ENCODE results near the gene PPIA. TPM values are rescaled to one million over a fixed set of nuclear protein-coding genes. Genes with fewer than 3 reads are reported as not detected.

Gene PPIA
- total and polyA plus RNA-seq, 4 donors: 1,416 to 5,113 (median 2,465) TPM

GRCh38 chr7:44757739-44758138 lies 38.7 kb upstream of the PPIA start:
- DNase-seq (no peak), ATAC-seq (ENCODE audit: insufficient read depth, low FRiP score) (no peak)
- Histone ChIP-seq H3K4me3 (no peak overlapping the region), H3K27me3 (ENCODE audit: control insufficient read depth in 3 of 3, insufficient read depth in 3 of 3, low read length in 2 of 3) (no peaks in the 10 kb centered on the region), H3K4me1 (ENCODE audit: control insufficient read depth in 5 of 5, insufficient read depth in 5 of 5, low read length in 5 of 5) (peaks cover 4 to 28% (median 24%) of the 10 kb centered on the region in 5 donors), H3K27ac (ENCODE audit: low read depth in 1 of 2, low read length in 1 of 2) (no peak overlapping the region), H3K36me3 (ENCODE audit: control insufficient read depth in 4 of 4, insufficient read depth in 4 of 4, low read length in 4 of 4) (peaks cover 3 to 46% (median 5%) of the 10 kb centered on the region in 4 donors), H3K9ac (ENCODE audit: insufficient read depth in 1 of 2, low read length in 2 of 2) (no peak overlapping the region), H3K9me3 (ENCODE audit: control insufficient read depth in 4 of 4, insufficient read depth in 3 of 4, low read length in 3 of 4) (no peaks in the 10 kb centered on the region)
- 94 to 95% methylated on average over 7 of the region's 7 CpGs for WGBS, 2 donors
- TF ChIP-seq CTCF (IDR thresholded peaks at IDR 0.05; ENCODE audit: control extremely low read depth, extremely low read depth): no peak

GRCh38 chr7:44759246-44759645 lies 37.2 kb upstream of the PPIA start:
- Histone ChIP-seq H3K4me3 (no peak overlapping the region), H3K9me3 (ENCODE audit: control insufficient read depth in 4 of 4, insufficient read depth in 3 of 4, low read length in 3 of 4) (no peaks in the 10 kb centered on the region), H3K9ac (ENCODE audit: insufficient read depth in 1 of 2, low read length in 2 of 2) (no peak overlapping the region), H3K36me3 (ENCODE audit: control insufficient read depth in 4 of 4, insufficient read depth in 4 of 4, low read length in 4 of 4) (peaks cover 7 to 61% (median 14%) of the 10 kb centered on the region in 4 donors), H3K4me1 (ENCODE audit: control insufficient read depth in 5 of 5, insufficient read depth in 5 of 5, low read length in 5 of 5) (peaks cover 4 to 27% (median 24%) of the 10 kb centered on the region in 5 donors), H3K27ac (ENCODE audit: low read depth in 1 of 2, low read length in 1 of 2) (no peak overlapping the region), H3K27me3 (ENCODE audit: control insufficient read depth in 3 of 3, insufficient read depth in 3 of 3, low read length in 2 of 3) (no peaks in the 10 kb centered on the region)
- no peak for TF ChIP-seq CTCF (IDR thresholded peaks at IDR 0.05; ENCODE audit: control extremely low read depth, extremely low read depth)
- DNase-seq (no peak), ATAC-seq (ENCODE audit: insufficient read depth, low FRiP score) (no peak)
- 94 to 96% methylated on average over 9 of the region's 9 CpGs for WGBS, 2 donors

- Histone ChIP-seq H3K36me3 (ENCODE audit: control insufficient read depth in 4 of 4, insufficient read depth in 4 of 4, low read length in 4 of 4) (peaks cover 15 to 70% (median 19%) of the 10 kb centered on the region in 4 donors), H3K27me3 (ENCODE audit: control insufficient read depth in 3 of 3, insufficient read depth in 3 of 3, low read length in 2 of 3) (no peaks in the 10 kb centered on the region), H3K27ac (ENCODE audit: low read depth in 1 of 2, low read length in 1 of 2) (no peak overlapping the region), H3K4me3 (no peak overlapping the region), H3K4me1 (ENCODE audit: control insufficient read depth in 5 of 5, insufficient read depth in 5 of 5, low read length in 5 of 5) (peaks cover 4 to 27% (median 17%) of the 10 kb centered on the region in 5 donors), H3K9ac (ENCODE audit: insufficient read depth in 1 of 2, low read length in 2 of 2) (no peak overlapping the region), H3K9me3 (ENCODE audit: control insufficient read depth in 4 of 4, insufficient read depth in 3 of 4, low read length in 3 of 4) (no peaks in the 10 kb centered on the region)
- ATAC-seq (ENCODE audit: insufficient read depth, low FRiP score) (no peak), DNase-seq (no peak)
- TF ChIP-seq CTCF (IDR thresholded peaks at IDR 0.05; ENCODE audit: control extremely low read depth, extremely low read depth): no peak
- WGBS, 2 donors: 95 to 96% methylated on average over 18 of the region's 18 CpGs
Measured at GRCh38 chr7:44760034-44760580, 36.4 kb upstream of the PPIA start.

Data from lung (tissue), 12 donors.